ENCODE measurements around the gene PKD2. TPM values are rescaled to one million over a fixed set of nuclear protein-coding genes. Genes with fewer than 3 reads are reported as not detected.
A peak's percentile ranks its signal among the peaks of the same experiment; 100 is the strongest.

The PKD2 gene
- polyA plus RNA-seq, 3 donors: 1.2 to 9.7 (median 2.4) TPM

DNA sequence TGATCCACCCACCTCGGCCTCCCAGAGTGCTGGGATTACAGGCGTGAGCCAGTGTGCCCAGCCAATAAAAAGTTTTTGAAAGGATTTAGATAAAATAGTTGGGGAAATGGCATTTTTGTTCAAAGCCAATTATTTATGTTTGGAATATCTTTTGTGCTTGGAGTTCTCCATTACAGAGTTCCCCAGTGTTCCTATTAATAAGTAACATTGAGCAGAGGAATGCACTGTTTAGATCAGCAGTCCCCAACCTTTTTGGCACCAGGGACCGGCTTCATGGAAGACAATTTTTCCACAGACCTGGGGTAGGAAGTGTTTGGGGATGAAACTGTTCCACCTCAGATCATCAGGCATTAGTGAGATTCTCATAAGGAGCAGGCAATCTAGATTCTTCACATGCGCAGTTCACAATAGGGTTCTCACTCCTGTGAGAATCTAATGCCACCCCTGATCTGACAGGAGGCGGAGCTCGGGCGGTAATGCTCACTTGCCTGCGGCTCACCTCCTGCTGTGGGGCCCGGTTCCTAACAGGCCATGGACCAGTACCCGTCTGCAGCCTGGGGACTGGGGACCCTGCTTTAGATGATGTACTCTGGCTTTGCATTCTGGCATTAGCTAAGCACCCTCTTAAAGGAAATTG lies 8.3 kb downstream of the PKD2 start:
- H3K27me3 Mint-ChIP-seq (ENCODE audit: low read depth in 3 of 3): no peaks in the 10 kb centered on the region
- peaks cover 10 to 11% of the 10 kb centered on the region in 2 donors for H3K36me3 Mint-ChIP-seq
- intact Hi-C loops (cut with micrococcal nuclease): no loop called here

DNA sequence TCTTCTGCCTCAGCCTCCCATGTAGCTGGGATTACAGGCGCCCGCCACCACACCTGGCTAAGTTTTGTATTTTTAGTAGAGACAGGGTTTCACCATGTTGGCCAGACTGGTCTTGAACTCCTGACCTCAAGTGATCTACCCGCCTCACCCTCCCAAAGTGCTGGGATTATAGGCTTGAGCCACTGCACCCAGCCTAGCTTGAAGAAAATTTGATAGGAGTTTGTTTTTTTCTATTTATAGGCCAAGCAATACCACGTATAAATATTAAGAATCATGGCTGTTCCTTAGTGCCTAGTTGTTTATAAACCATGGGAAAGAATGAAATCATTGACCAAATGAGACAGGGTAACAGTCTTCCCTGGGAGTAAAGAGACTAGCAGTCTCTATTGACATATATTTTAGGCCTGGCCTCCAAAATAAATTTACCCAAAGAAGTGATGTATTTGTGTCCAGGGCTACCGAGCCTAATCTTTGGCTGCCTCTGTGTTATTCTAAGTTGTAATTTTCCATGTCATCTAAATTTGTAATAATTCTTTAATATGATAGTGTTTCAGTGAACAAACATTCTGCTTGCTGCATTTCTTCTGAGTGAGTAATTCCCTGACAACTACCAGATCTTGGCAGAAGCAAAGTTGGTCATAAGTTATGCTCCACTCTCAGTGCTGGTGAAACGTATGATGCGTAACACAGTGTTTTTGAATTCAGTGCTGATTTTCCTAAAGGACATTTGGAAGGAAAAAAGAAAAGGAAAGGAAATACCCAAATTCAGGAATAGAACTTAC lies 10.3 kb downstream of the PKD2 start:
- WGBS (ENCODE audit: insufficient coverage): no CpG with 5 or more reads among the region's 7 CpGs
- no peak overlapping the region for H2AFZ ChIP-seq (ENCODE audit: insufficient read depth, low read depth, low read length, poor library complexity, severe bottlenecking)

More for the DNA sequence above, 8.3 kb downstream of the PKD2 start:
- Histone ChIP-seq H3K36me3 (replicated peaks in 1 of 2; ENCODE audit: control insufficient read depth in 1 of 2, insufficient read depth in 2 of 2, low read length in 2 of 2) (peaks cover 5 to 14% of the 10 kb centered on the region in 2 donors), H3K9me3 (replicated peaks in 1 of 2; ENCODE audit: control insufficient read depth in 1 of 2, insufficient read depth in 1 of 2, low read length in 2 of 2) (no peaks in the 10 kb centered on the region), H4K20me1 (ENCODE audit: insufficient read depth, low read length) (peaks cover 12% of the 10 kb centered on the region), H3K27me3 (ENCODE audit: control insufficient read depth in 2 of 2, insufficient read depth in 2 of 2, low read length in 2 of 2) (no peaks in the 10 kb centered on the region), H3K27ac (ENCODE audit: low read depth in 1 of 2, low read length in 2 of 2) (no peak overlapping the region), H3K79me2 (ENCODE audit: insufficient read depth, low read length) (peaks cover 87% of the 10 kb centered on the region), H3K9ac (ENCODE audit: insufficient read depth, low read length, poor library complexity, severe bottlenecking) (no peak overlapping the region), H3K4me2 (replicated peaks; ENCODE audit: extremely low read depth, low read length, poor library complexity, severe bottlenecking) (no peak overlapping the region), H3K4me3 (replicated peaks in 1 of 3; ENCODE audit: low read depth in 2 of 3, low read length in 3 of 3) (no peak overlapping the region), H3K4me1 (ENCODE audit: control insufficient read depth in 1 of 2, insufficient read depth in 2 of 2, low read length in 2 of 2) (peaks cover 21 to 31% of the 10 kb centered on the region in 2 donors), H2AFZ (ENCODE audit: insufficient read depth, low read depth, low read length, poor library complexity, severe bottlenecking) (no peak overlapping the region)
- Mint-ChIP-seq H3K4me1 (peaks cover 44% of the 10 kb centered on the region), H3K27ac (no peak overlapping the region), H3K4me3 (no peak overlapping the region), H3K9me3 (peaks cover 0 to 2% (median 0%) of the 10 kb centered on the region in 7 donors)
- TF ChIP-seq, protein P1, sequence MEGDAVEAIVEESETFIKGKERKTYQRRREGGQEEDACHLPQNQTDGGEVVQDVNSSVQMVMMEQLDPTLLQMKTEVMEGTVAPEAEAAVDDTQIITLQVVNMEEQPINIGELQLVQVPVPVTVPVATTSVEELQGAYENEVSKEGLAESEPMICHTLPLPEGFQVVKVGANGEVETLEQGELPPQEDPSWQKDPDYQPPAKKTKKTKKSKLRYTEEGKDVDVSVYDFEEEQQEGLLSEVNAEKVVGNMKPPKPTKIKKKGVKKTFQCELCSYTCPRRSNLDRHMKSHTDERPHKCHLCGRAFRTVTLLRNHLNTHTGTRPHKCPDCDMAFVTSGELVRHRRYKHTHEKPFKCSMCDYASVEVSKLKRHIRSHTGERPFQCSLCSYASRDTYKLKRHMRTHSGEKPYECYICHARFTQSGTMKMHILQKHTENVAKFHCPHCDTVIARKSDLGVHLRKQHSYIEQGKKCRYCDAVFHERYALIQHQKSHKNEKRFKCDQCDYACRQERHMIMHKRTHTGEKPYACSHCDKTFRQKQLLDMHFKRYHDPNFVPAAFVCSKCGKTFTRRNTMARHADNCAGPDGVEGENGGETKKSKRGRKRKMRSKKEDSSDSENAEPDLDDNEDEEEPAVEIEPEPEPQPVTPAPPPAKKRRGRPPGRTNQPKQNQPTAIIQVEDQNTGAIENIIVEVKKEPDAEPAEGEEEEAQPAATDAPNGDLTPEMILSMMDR (IDR thresholded peaks at IDR 0.05): no peak
- WGBS (ENCODE audit: insufficient coverage): 100% methylated on average over 8 of the region's 10 CpGs
- DNase-seq: no peak

More for the DNA sequence above, 10.3 kb downstream of the PKD2 start:
- H3K4me2 ChIP-seq (replicated peaks; ENCODE audit: extremely low read depth, low read length, poor library complexity, severe bottlenecking): no peak overlapping the region
- peaks cover 30% of the 10 kb centered on the region for H3K4me1 Mint-ChIP-seq
- H3K9me3 ChIP-seq (replicated peaks in 1 of 2; ENCODE audit: control insufficient read depth in 1 of 2, insufficient read depth in 1 of 2, low read length in 2 of 2): no peaks in the 10 kb centered on the region
- H3K4me3 ChIP-seq (replicated peaks in 1 of 3; ENCODE audit: low read depth in 2 of 3, low read length in 3 of 3): no peak overlapping the region
- no peak overlapping the region for H3K4me3 Mint-ChIP-seq
- no peak overlapping the region for H3K27ac ChIP-seq (ENCODE audit: low read depth in 1 of 2, low read length in 2 of 2)
- H3K36me3 ChIP-seq (replicated peaks in 1 of 2; ENCODE audit: control insufficient read depth in 1 of 2, insufficient read depth in 2 of 2, low read length in 2 of 2): peaks cover 10 to 26% of the 10 kb centered on the region in 2 donors
- TF ChIP-seq, protein P1 (IDR thresholded peaks at IDR 0.05): no peak
- no peaks in the 10 kb centered on the region for H3K27me3 Mint-ChIP-seq (ENCODE audit: low read depth in 3 of 3)
- no peak overlapping the region for H3K9ac ChIP-seq (ENCODE audit: insufficient read depth, low read length, poor library complexity, severe bottlenecking)
- H3K9me3 Mint-ChIP-seq: peaks cover 0 to 2% (median 0%) of the 10 kb centered on the region in 7 donors
- DNase-seq: no peak
- peaks cover 21 to 22% of the 10 kb centered on the region in 2 donors for H3K36me3 Mint-ChIP-seq
- peaks cover 10 to 19% of the 10 kb centered on the region in 2 donors for H3K4me1 ChIP-seq (ENCODE audit: control insufficient read depth in 1 of 2, insufficient read depth in 2 of 2, low read length in 2 of 2)
- intact Hi-C loops (cut with micrococcal nuclease): no loop called here
- peaks cover 12% of the 10 kb centered on the region for H4K20me1 ChIP-seq (ENCODE audit: insufficient read depth, low read length)
- H3K27ac Mint-ChIP-seq: peak overlapping the region in 1 of 7 donors; percentile 35
- no peaks in the 10 kb centered on the region for H3K27me3 ChIP-seq (ENCODE audit: control insufficient read depth in 2 of 2, insufficient read depth in 2 of 2, low read length in 2 of 2)
- peaks cover 68% of the 10 kb centered on the region for H3K79me2 ChIP-seq (ENCODE audit: insufficient read depth, low read length)

Data from CD14-positive monocyte (primary cell).